Measurements from ENCODE around the gene ABCD2.
"Not testable (repeated sequence)": the region's sequence is repeated elsewhere in the genome, so short reads cannot be mapped to it uniquely, and the experiment has no call there.

The ABCD2 gene

DNA sequence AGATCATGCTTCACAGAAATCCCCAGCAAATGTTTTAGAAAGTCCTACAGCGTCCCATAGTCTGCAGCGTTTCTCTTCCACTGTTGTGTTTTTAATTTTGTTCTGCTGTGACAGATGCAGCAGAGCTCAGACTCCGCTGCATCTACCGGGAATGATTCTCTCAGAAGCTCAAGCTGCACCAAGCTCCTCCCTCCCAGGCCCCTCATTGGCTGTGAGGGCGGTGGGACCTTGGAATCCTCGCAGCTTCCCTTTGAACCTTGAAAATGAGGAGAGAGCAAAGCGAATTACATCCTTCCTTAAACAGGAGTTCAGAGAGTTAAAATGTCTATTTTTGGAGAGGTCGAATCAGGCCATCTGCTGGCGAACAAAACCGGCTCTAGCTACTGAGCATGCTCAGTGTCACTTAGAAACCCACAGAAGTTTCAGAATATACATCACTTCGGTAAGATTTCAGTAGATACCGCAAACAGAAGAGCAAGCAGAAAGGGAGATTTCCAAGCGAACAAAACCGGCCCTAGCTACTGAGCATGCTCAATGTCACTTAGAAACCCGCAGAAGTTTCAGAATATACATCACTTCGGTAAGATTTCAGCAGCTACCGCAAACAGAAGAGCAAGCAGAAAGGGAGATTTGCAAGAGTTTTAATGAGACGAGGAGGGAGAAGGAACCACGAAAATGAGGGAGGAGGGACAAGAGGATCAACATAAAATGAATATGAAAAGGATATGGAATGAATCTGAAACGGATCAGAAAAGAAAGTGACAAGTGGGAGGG lies at the start of gene ABCD2:
Gene ABCD2, minus strand, starts transcription at position 144 of the 774 bp plus-strand sequence. CDS start 188 bp downstream, outside the sequence.
- DNase-seq, result peak; percentile 95

DNA sequence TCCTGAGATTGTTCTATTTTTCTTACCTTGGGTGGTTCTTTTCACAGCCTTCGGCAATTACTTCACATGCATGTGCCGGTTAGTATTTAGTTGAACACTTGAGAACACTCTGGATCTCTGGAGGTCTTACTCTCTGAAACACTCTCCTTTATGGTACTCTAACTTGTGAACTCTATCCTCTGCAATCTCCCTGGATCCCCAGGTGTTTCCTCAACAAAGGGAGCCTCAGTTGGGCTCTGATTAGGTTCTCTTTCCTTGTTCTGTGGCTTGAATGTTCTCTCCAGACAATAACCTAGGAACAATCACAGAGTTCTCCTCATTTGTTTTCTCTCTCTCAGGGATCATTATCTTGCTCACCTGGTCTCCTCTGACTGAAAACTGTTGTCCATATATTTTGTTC lies 40.5 kb upstream of the ABCD2 start:
- no peak for DNase-seq

- no peak for DNase-seq
Measured at GRCh38 chr12:39647383-39647782, 27.8 kb upstream of the ABCD2 start.

GRCh38 chr12:39646963-39647362 lies 27.4 kb upstream of the ABCD2 start:
- DNase-seq, result no peak

- no peak for DNase-seq
Measured at GRCh38 chr12:39643052-39643451, 23.4 kb upstream of the ABCD2 start.

- no peak for DNase-seq
Measured at GRCh38 chr12:39638840-39639239, 19.2 kb upstream of the ABCD2 start.

- DNase-seq, result no peak
Measured at GRCh38 chr12:39638178-39638577, 18.6 kb upstream of the ABCD2 start.

DNA sequence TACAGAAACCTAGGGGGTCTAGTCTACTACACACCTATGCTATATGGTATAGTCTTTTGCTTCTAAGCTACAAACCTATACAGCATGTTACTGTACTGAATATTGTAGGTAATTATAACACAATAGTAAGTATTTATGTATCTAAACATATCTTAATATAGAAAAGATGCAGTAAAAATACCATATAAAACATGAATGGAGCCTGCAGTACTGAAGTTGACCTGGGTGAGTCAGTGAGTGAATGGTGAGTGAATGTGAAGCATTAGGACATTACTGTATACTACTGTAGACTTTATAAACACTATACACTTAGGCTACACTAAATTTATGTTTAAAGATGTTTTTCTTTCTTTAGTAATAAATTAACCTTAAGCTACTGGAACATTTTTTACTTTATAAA lies 13.1 kb upstream of the ABCD2 start:
- no peak for DNase-seq

- DNase-seq, result peak; percentile 58
Measured at GRCh38 chr12:39628836-39629235, 9.2 kb upstream of the ABCD2 start.

DNA sequence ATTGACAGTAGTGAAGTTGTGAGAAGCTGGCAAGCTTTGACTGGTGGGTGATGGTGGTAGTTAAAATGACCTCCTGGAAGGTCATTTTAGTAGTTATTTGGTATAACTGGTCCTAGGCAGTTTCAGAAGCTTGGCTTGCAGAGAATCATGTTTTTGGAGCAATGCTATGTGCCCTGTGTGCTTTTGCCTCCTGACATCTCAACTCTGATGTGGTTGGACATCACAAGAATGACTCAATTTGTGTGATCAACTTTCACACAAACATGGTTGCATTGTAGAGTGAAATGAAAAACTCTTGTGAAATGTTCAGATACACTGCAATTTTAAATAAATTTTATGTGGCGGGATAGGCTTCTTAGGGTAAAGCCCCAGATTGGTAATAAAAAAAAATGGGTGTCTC lies 8.3 kb upstream of the ABCD2 start:
- peak; percentile 44 for DNase-seq

DNA sequence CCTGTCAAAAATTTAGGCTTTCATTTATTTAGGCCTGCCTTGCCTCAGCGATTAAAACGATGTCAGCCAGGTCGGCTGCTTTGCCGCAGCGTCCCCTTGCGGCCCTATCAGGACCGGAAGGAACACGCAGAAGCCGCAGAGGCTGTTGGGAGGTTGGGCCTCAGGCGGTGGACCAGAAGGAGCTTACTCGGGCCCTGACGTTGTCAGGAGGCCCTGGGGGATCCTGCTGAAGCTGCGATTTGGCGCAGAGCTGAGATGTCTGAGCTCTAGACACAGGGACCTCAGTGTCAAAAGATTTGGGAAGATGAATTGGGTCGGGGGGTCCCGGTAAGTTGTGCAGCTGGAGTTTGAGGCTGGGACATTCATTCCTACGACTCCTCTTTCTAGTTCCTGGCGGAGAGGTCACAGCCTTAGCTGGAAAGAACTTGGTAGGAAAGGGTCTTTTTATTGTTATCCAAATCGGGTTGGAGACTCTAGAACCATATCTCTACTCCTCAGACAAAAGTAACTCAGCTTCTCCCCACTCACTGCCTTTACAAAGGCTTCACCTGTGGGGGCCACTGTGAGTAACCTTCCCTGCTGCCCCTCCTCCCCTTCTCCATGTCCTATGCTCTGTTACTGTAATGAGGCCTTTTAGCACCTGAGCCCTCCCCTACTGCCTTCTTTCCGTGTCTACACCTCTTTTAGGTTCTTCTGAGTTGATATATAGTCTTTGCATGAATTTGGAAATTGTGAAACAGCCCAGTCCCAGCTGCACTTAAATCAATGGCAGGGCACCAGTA lies 6.6 kb upstream of the ABCD2 start:
- DNase-seq, result no peak

DNA sequence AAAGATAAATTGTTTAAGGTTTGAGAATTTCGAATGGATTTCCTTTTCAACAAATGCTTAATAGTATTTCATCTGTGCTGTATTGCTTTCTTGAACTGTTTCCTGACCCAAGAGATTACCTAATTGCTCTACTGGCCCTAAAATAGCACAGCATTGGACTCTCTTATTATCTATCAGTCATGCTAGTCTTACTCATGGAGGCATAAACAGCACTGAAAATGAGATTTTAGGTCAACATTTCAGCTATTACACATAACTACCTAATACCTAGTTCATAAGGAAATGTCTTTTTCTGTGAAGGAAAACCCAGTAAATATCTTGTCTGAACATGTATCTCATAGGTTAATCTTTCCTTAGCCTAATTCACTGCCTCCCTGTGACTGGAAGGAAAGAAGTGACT lies 4.3 kb upstream of the ABCD2 start:
- no peak for DNase-seq

- not testable (repeated sequence) for DNase-seq
Measured at GRCh38 chr12:39623160-39623559, 3.6 kb upstream of the ABCD2 start.

DNA sequence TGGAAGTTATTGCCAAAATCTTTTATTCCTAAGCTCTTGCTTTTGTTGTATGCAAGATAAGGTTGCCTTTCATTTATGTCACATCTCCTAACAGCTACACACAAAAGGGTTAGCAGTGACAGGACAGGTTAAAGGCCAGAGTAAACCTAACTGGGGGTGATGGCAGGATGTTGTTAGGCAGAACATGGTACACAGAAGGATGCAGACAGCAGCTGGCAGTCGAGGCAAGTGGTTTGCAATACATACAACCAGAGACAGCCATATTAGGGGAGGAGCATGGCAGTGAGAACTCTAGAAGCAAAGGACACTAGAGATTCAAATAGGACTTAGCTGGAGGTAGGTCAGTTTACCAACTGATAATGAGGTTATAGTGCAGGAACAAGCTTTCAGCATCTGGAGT lies 2.7 kb upstream of the ABCD2 start:
- no peak for DNase-seq

GRCh38 chr12:39621670-39622069 lies 2.1 kb upstream of the ABCD2 start:
- no peak for DNase-seq

- DNase-seq, result peak; percentile 81
Measured at GRCh38 chr12:39620659-39621658, 1.4 kb upstream of the ABCD2 start.

- DNase-seq, result peak; percentile 33
Measured at GRCh38 chr12:39619316-39619659, 315 bp downstream of the ABCD2 start.

- no peak for DNase-seq
Measured at GRCh38 chr12:39618701-39619100, 902 bp downstream of the ABCD2 start.

DNA sequence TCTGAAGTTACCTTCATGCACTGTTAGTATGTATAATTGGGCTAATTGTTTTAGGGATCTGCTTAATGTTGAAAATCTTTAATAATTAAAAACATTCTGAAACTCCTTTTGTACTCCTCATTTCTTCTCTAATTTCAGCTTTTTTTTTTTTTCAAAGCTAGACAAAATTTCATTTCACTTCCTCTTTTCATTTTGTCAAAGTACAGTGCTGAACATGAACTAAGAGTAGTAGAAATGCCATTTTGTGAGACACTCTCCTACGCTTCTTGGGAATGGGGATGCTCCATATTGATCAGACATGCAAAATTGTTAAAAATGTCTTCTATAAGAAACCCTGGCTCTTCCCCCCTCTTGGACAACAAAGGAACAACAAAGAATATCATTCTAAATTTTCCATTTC lies 1.7 kb downstream of the ABCD2 start:
- DNase-seq, result no peak

GRCh38 chr12:39616666-39617065 lies 2.9 kb downstream of the ABCD2 start:
- no peak for DNase-seq

DNA sequence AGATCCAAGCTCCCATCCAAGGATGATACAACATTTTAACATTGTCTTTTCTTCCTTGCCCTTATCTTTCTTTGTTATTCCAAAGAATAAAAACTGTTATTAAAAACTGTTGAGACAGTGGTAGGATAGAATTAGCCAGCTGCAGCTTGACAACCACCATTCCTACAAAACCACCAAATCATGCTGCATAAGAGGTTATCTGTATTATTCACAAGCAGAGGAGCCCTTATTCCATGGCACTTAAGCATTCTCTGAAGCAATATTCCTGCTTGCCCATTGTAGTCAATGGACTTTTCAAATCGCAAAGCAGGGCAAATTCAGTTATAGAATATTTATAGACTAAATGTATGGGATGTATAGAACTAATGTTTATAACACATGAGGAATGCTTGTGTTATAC lies 3.4 kb downstream of the ABCD2 start:
- no peak for DNase-seq

DNA sequence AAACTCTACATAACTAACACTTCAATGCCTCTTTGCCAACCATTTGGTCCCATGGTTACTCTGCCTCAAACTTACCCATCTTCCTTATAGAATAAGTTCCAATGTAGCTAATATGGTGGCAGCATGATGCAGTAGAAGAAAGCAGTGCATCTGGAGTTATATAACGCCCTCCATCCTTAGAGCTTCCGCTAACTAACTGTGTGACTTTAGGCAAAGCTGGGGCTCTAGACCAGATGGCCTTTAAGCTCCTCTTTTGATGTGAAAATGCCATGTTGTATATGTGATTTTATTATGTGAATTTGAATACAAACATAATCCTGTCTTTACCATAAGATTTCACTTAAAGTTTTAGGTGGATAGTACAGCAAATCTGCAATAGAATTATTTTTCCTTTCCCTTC lies 6.1 kb downstream of the ABCD2 start:
- DNase-seq, result no peak

DNA sequence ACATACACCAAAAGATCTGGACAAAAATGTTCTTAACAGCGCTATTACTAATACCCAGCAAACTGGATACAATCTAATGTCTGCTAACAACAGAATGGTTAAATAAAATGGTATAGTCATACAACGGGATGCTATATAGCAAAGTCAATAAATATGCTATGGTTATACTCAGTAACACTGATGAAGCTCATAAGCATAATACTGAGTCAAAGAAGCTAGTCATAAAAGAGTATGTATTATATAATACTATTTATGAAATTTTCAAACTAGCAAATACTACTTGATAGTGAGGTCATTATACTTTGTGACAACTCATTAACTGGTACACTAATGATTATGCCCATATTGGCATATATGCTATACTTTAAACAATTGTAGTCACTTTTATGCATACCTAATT lies 7.4 kb downstream of the ABCD2 start:
- DNase-seq, result no peak

Measured in activated CD4-positive, alpha-beta T cell treated with anti-CD3 and anti-CD28 coated beads, Interleukin-2, amount 50 U/mL, for 16 hours (primary cell).